H9 (cell line): ENCODE data around the gene THSD4. TPM values are rescaled to one million over a fixed set of nuclear protein-coding genes. Genes with fewer than 3 reads are reported as not detected.

Experiments used
- DNase-seq: peaks from one replicate; pipeline ENCODE4 v3.0.0-alpha.2; 2017
- H2AFZ ChIP-seq: one replicate; pipeline ENCODE4 v1.6.1; 2013; ENCODE audit warnings: mild to moderate bottlenecking, low read length, control low read depth, moderate library complexity
- H2AK5ac ChIP-seq: 2 replicates; pipeline ENCODE4 v1.6.1; 2013; ENCODE audit warnings: low read length, control low read depth, mixed read lengths; ENCODE audit not compliant: insufficient read length
- H2BK120ac ChIP-seq: one replicate; pipeline ENCODE4 v1.6.1; 2013; ENCODE audit warnings: low read depth, mild to moderate bottlenecking, low read length, control low read depth, inconsistent platforms; ENCODE audit not compliant: poor library complexity, severe bottlenecking
- H2BK12ac ChIP-seq: 2 replicates; pipeline ENCODE4 v1.6.1; 2013; ENCODE audit warnings: low read length, control low read depth, mixed read lengths, low read depth; ENCODE audit not compliant: insufficient read length
- H2BK15ac ChIP-seq: 2 replicates; pipeline ENCODE4 v1.6.1; 2013; ENCODE audit warnings: low read depth, low read length, control low read depth
- H2BK20ac ChIP-seq: one replicate; pipeline ENCODE4 v1.6.1; 2013; ENCODE audit warnings: low read depth, mild to moderate bottlenecking, low read length, control low read depth, inconsistent platforms; ENCODE audit not compliant: poor library complexity, severe bottlenecking
- H2BK5ac ChIP-seq: 2 replicates; pipeline ENCODE4 v1.6.1; 2013; ENCODE audit warnings: low read length, control low read depth, mixed read lengths; ENCODE audit not compliant: insufficient read length
- H3K14ac ChIP-seq: 2 replicates; pipeline ENCODE4 v1.6.1; 2013; ENCODE audit warnings: low read length, control low read depth; ENCODE audit not compliant: insufficient read depth
- H3K18ac ChIP-seq: 2 replicates; pipeline ENCODE4 v1.6.1; 2013; ENCODE audit warnings: low read depth, mild to moderate bottlenecking, mixed read lengths, low read length, control low read depth; ENCODE audit not compliant: insufficient read length
- H3K23ac ChIP-seq: 2 replicates; pipeline ENCODE4 v1.6.1; 2013; ENCODE audit warnings: low read length, control low read depth, mixed read lengths, low read depth; ENCODE audit not compliant: insufficient read length
- H3K23me2 ChIP-seq: 2 replicates; pipeline ENCODE4 v1.6.1; 2013; ENCODE audit warnings: low read depth, mild to moderate bottlenecking, mixed read lengths, low read length, control low read depth; ENCODE audit not compliant: insufficient read length, poor library complexity, severe bottlenecking
- H3K27ac ChIP-seq: 2 replicates; pipeline ENCODE4 v1.5.1; 2013; ENCODE audit warnings: low read length, control low read depth, mixed read lengths, low read depth; ENCODE audit not compliant: insufficient read length
- H3K27me3 ChIP-seq: 2 replicates; pipeline ENCODE4 v1.6.1; 2013; ENCODE audit warnings: low read length, control low read depth, inconsistent platforms; ENCODE audit not compliant: insufficient read depth
- H3K4ac ChIP-seq: 2 replicates; pipeline ENCODE4 v1.6.1; 2013; ENCODE audit warnings: low read depth, mild to moderate bottlenecking, control low read depth, inconsistent platforms, low read length, moderate library complexity
- H3K4me1 ChIP-seq: 2 replicates; pipeline ENCODE4 v1.6.1; 2013; ENCODE audit warnings: low read length, control low read depth, inconsistent platforms; ENCODE audit not compliant: insufficient read depth
- H3K4me2 ChIP-seq: 2 replicates; pipeline ENCODE4 v1.6.1; 2013; ENCODE audit warnings: low read length, control low read depth, mixed read lengths; ENCODE audit not compliant: insufficient read length, insufficient read depth
- H3K56ac ChIP-seq: 2 replicates; pipeline ENCODE4 v1.6.1; 2013; ENCODE audit warnings: low read depth, mild to moderate bottlenecking, mixed read lengths, low read length, control low read depth; ENCODE audit not compliant: insufficient read length
- H3K79me1 ChIP-seq: 2 replicates; pipeline ENCODE4 v1.6.1; 2013; ENCODE audit warnings: low read depth, mild to moderate bottlenecking, moderate library complexity, low read length, control low read depth, inconsistent platforms; ENCODE audit not compliant: insufficient read depth, poor library complexity, severe bottlenecking
- H3K79me2 ChIP-seq: 2 replicates; pipeline ENCODE4 v1.6.1; 2013; ENCODE audit warnings: low read length, control low read depth, inconsistent platforms; ENCODE audit not compliant: insufficient read depth
- H3K9ac ChIP-seq: 2 replicates; pipeline ENCODE4 v1.6.1; 2013; ENCODE audit warnings: low read length, control low read depth, mixed read lengths; ENCODE audit not compliant: insufficient read length; ENCODE audit errors: extremely low read depth
- H3K9me3 ChIP-seq: one replicate; pipeline ENCODE4 v1.6.1; 2013; ENCODE audit warnings: low read depth, low read length, inconsistent platforms; ENCODE audit not compliant: control insufficient read depth
- H3T11ph ChIP-seq: one replicate; pipeline ENCODE4 v1.6.1; 2013; ENCODE audit warnings: mild to moderate bottlenecking, low read length, control low read depth, inconsistent platforms
- H4K20me1 ChIP-seq: one replicate; pipeline ENCODE4 v1.6.1; 2013; ENCODE audit not compliant: control insufficient read depth, insufficient read length, insufficient read depth
- H4K5ac ChIP-seq: 2 replicates; pipeline ENCODE4 v1.6.1; 2013; ENCODE audit warnings: low read depth, mild to moderate bottlenecking, mixed read lengths, low read length, control low read depth; ENCODE audit not compliant: insufficient read length
- H4K8ac ChIP-seq: replicated peaks from 2 replicates; pipeline ENCODE4 v1.6.1; 2013; ENCODE audit warnings: low read length, control low read depth, mixed read lengths, low read depth; ENCODE audit not compliant: insufficient read length
- H4K91ac ChIP-seq: 2 replicates; pipeline ENCODE4 v1.6.1; 2013; ENCODE audit warnings: low read depth, mild to moderate bottlenecking, moderate library complexity, mixed read lengths, low read length, control low read depth; ENCODE audit not compliant: insufficient read length
- H3K27ac Mint-ChIP-seq, 3 experiments: 2 replicates in 2 of 3; 3 replicates in 1 of 3; pipeline ENCODE4 v1.8.0; 2020 to 2021; ENCODE audit warnings: mixed read lengths in 3 of 3, mild to moderate bottlenecking in 1 of 3, moderate library complexity in 1 of 3
- H3K27me3 Mint-ChIP-seq: 2 replicates; pipeline ENCODE4 v1.8.0; 2021; ENCODE audit warnings: low read depth, mild to moderate bottlenecking, moderate library complexity, mixed read lengths
- H3K36me3 Mint-ChIP-seq, 3 experiments: 2 replicates in 2 of 3; 3 replicates in 1 of 3; pipeline ENCODE4 v1.8.0; 2020 to 2021; ENCODE audit warnings: low read depth in 3 of 3, mixed read lengths in 3 of 3; ENCODE audit not compliant: insufficient read depth in 1 of 3
- H3K4me1 Mint-ChIP-seq, 2 experiments: 2 replicates each; pipeline ENCODE4 v1.8.0; 2020; ENCODE audit warnings: mixed read lengths in 2 of 2
- H3K4me3 Mint-ChIP-seq, 2 experiments: 2 replicates in 1 of 2; 3 replicates in 1 of 2; pipeline ENCODE4 v1.8.0; 2020 to 2021; ENCODE audit warnings: mild to moderate bottlenecking in 2 of 2, mixed read lengths in 2 of 2, moderate library complexity in 1 of 2
- H3K9me3 Mint-ChIP-seq, 2 experiments: 2 replicates in 1 of 2; 3 replicates in 1 of 2; pipeline ENCODE4 v1.8.0; 2020; ENCODE audit warnings: mild to moderate bottlenecking in 2 of 2, mixed read lengths in 2 of 2, moderate library complexity in 1 of 2
- CTCF ChIP-seq: fragments of 200-600 bp; sonication (generic); conservative IDR thresholded peaks from 3 replicates; pipeline ENCODE4 v1.8.0; 2021; ENCODE audit warnings: antibody characterized with exemption, mild to moderate bottlenecking
- WGBS: extraction: QIAGEN DNeasy Blood & Tissue Kit; methylation state at CpG from one replicate; pipeline ENCODE4 v1.1.7; 2013; ENCODE audit warnings: missing lambda C conversion rate, low lambda C conversion rate, mixed read lengths; ENCODE audit not compliant: insufficient read length; ENCODE audit errors: extremely low coverage; 5-methylcytosine and 5-hydroxymethylcytosine counted together
- total RNA-seq: library from RNA; stranded (reverse); gene quantifications from 2 replicates; pipeline ENCODE4 v1.2.1, GENCODE V29; 2021

THSD4 gene
- total RNA-seq, 1 experiment from 2014 or later: 5.5 TPM

DNA sequence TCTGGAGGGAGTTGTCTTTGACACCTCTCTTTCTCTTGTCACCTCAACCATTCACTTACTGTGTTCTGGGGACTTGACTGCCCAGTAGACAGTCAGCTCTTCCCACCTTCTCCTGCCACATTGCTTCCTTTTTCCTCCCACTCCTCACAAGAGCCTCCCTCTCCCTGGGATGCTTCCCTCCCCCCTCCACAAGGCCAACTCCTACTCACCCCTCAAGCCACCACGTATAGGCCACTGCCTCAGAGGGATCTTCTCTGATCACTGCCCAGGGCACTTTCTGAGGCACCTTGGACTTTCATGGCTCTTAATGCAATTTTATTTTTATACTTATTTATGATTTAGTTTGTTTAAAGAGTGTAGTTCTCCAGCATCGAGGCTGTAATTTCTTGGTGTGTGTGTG lies 23.2 kb downstream of the THSD4 start:
- no peak overlapping the region for H3K4ac ChIP-seq
- H3K18ac ChIP-seq: no peak overlapping the region
- H4K5ac ChIP-seq: no peak overlapping the region
- no peaks in the 10 kb centered on the region for H3K23me2 ChIP-seq
- no peaks in the 10 kb centered on the region for H3K79me1 ChIP-seq
- H3K4me1 ChIP-seq: no peaks in the 10 kb centered on the region; the same call in 1 of the 2 replicates
- H4K91ac ChIP-seq: no peak overlapping the region
- WGBS: no CpG with 5 or more reads among the region's 2 CpGs
- H4K8ac ChIP-seq: no peak overlapping the region
- TF ChIP-seq CTCF: no peak
- Mint-ChIP-seq H3K27ac (no peak overlapping the region; a peak in 1 of 7 replicates), H3K27me3 (no peaks in the 10 kb centered on the region), H3K4me3 (no peak overlapping the region), H3K36me3 (peaks cover 0 to 5% (median 3%) of the 10 kb centered on the region in 3 experiments; a peak in 3 of 7 replicates), H3K4me1 (peaks cover 13 to 20% of the 10 kb centered on the region in 2 experiments), H3K9me3 (no peaks in the 10 kb centered on the region; a peak in 1 of 5 replicates)
- H4K20me1 ChIP-seq: no peaks in the 10 kb centered on the region
- no peak overlapping the region for H2BK20ac ChIP-seq
- no peak overlapping the region for H3K27ac ChIP-seq
- no peak overlapping the region for H2BK12ac ChIP-seq
- H3K23ac ChIP-seq: no peak overlapping the region
- no peak overlapping the region for H2AK5ac ChIP-seq
- H3K27me3 ChIP-seq: no peaks in the 10 kb centered on the region
- H3T11ph ChIP-seq: no peak overlapping the region
- H3K79me2 ChIP-seq: no peaks in the 10 kb centered on the region
- no peak overlapping the region for H3K14ac ChIP-seq
- H3K9ac ChIP-seq: no peak overlapping the region
- DNase-seq: no peak
- H3K56ac ChIP-seq: no peak overlapping the region
- no peak overlapping the region for H2BK5ac ChIP-seq
- no peak overlapping the region for H2BK15ac ChIP-seq
- no peak overlapping the region for H2BK120ac ChIP-seq
- no peak overlapping the region for H2AFZ ChIP-seq
- H3K9me3 ChIP-seq: no peaks in the 10 kb centered on the region
- no peak overlapping the region for H3K4me2 ChIP-seq
